Measurements from ENCODE around the gene PLTP.

DNA sequence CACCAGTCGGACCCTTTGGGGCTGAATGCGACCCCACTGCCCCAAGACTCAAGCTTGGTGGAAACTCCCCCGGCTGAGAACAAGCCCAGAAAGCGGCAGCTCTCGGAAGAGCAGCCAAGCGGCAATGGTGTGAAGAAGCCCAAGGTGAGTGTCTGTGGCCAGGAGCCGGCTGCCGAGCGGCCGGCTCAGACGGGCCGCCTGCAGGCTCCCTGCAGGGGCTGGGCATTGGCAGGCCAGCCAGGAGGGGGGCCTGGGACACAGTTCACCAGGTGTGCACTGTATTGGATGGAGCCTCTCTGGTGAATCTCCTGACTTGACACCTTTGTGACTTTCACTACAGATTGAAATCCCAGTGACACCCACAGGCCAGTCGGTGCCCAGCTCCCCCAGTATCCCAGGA is 28.5 kb upstream of the PLTP start:
- TF ChIP-seq, protein P1, sequence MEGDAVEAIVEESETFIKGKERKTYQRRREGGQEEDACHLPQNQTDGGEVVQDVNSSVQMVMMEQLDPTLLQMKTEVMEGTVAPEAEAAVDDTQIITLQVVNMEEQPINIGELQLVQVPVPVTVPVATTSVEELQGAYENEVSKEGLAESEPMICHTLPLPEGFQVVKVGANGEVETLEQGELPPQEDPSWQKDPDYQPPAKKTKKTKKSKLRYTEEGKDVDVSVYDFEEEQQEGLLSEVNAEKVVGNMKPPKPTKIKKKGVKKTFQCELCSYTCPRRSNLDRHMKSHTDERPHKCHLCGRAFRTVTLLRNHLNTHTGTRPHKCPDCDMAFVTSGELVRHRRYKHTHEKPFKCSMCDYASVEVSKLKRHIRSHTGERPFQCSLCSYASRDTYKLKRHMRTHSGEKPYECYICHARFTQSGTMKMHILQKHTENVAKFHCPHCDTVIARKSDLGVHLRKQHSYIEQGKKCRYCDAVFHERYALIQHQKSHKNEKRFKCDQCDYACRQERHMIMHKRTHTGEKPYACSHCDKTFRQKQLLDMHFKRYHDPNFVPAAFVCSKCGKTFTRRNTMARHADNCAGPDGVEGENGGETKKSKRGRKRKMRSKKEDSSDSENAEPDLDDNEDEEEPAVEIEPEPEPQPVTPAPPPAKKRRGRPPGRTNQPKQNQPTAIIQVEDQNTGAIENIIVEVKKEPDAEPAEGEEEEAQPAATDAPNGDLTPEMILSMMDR (conservative IDR thresholded peaks at IDR 0.05; ENCODE audit: low read depth in 2 of 2): no peak
- TF ChIP-seq, protein P2, sequence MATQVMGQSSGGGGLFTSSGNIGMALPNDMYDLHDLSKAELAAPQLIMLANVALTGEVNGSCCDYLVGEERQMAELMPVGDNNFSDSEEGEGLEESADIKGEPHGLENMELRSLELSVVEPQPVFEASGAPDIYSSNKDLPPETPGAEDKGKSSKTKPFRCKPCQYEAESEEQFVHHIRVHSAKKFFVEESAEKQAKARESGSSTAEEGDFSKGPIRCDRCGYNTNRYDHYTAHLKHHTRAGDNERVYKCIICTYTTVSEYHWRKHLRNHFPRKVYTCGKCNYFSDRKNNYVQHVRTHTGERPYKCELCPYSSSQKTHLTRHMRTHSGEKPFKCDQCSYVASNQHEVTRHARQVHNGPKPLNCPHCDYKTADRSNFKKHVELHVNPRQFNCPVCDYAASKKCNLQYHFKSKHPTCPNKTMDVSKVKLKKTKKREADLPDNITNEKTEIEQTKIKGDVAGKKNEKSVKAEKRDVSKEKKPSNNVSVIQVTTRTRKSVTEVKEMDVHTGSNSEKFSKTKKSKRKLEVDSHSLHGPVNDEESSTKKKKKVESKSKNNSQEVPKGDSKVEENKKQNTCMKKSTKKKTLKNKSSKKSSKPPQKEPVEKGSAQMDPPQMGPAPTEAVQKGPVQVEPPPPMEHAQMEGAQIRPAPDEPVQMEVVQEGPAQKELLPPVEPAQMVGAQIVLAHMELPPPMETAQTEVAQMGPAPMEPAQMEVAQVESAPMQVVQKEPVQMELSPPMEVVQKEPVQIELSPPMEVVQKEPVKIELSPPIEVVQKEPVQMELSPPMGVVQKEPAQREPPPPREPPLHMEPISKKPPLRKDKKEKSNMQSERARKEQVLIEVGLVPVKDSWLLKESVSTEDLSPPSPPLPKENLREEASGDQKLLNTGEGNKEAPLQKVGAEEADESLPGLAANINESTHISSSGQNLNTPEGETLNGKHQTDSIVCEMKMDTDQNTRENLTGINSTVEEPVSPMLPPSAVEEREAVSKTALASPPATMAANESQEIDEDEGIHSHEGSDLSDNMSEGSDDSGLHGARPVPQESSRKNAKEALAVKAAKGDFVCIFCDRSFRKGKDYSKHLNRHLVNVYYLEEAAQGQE (IDR thresholded peaks at IDR 0.05; ENCODE audit: unreplicated experiment): no peak
- TF ChIP-seq EZH2 (IDR thresholded peaks at IDR 0.05; ENCODE audit: low read depth, unreplicated experiment) (no peak), EZH2phosphoT487 (IDR thresholded peaks at IDR 0.05; ENCODE audit: unreplicated experiment) (no peak), POLR2AphosphoS5 (IDR thresholded peaks at IDR 0.05; ENCODE audit: low read depth) (no peak)
